HepG2 (cell line): ENCODE measurements around the gene AP4S1. TPM values are rescaled to one million over a fixed set of nuclear protein-coding genes. Genes with fewer than 3 reads are reported as not detected.

Source experiments
- ARHGAP35 ChIP-seq: sonication (generic); formaldehyde crosslinking; IDR thresholded peaks from 2 replicates; pipeline ENCODE4 v1.9.0; 2022; ENCODE audit warnings: mild to moderate bottlenecking, inconsistent platforms, moderate library complexity, missing genetic modification reagents, borderline replicate concordance
- ATF4 ChIP-seq, 2 experiments: fragments of 450-650 bp in 1 of 2; sonication (generic) in 1 of 2; formaldehyde crosslinking; IDR thresholded peaks; 2 replicates each; pipeline versions ENCODE4 v1.5.0 to v1.8.0; 2020 to 2022; ENCODE audit warnings: mild to moderate bottlenecking in 1 of 2, missing genetic modification reagents in 1 of 2
- ATM ChIP-seq: fragments of 450-650 bp; IDR thresholded peaks from 2 replicates; pipeline ENCODE4 v1.7.1; 2017; ENCODE audit warnings: mild to moderate bottlenecking, borderline replicate concordance
- EEA1 ChIP-seq: sonication (generic); formaldehyde crosslinking; IDR thresholded peaks from 2 replicates; pipeline ENCODE4 v1.5.1; 2020; ENCODE audit warnings: mild to moderate bottlenecking, missing genetic modification reagents, borderline replicate concordance
- IRF1 ChIP-seq: sonication (generic); formaldehyde crosslinking; IDR thresholded peaks from 2 replicates; pipeline ENCODE4 v1.4.0; 2020; ENCODE audit warnings: low read depth, mild to moderate bottlenecking, missing genetic modification reagents
- KAT8 ChIP-seq: IDR thresholded peaks from 2 replicates; pipeline ENCODE4 v1.6.1; 2016; ENCODE audit warnings: missing genetic modification reagents, missing compliant biosample characterization
- MEIS1 ChIP-seq: sonication (generic); formaldehyde crosslinking; IDR thresholded peaks from 2 replicates; pipeline ENCODE4 v1.9.0; 2021; ENCODE audit warnings: mild to moderate bottlenecking, missing genetic modification reagents, moderate library complexity, borderline replicate concordance
- PITX1 ChIP-seq: sonication (generic); formaldehyde crosslinking; IDR thresholded peaks from 2 replicates; pipeline ENCODE4 v1.5.1; 2020; ENCODE audit warnings: mild to moderate bottlenecking, missing genetic modification reagents
- RFX3 ChIP-seq: IDR thresholded peaks from 2 replicates; pipeline ENCODE4 v1.6.1; 2016; ENCODE audit warnings: missing biosample characterization, missing genetic modification reagents
- SOX5 ChIP-seq: IDR thresholded peaks from 2 replicates; pipeline ENCODE4 v1.6.1; 2016; ENCODE audit warnings: borderline replicate concordance
- YEATS4 ChIP-seq: sonication (generic); formaldehyde crosslinking; IDR thresholded peaks from 2 replicates; pipeline ENCODE4 v1.4.0; 2020; ENCODE audit warnings: missing genetic modification reagents, borderline replicate concordance
- ZBTB8A ChIP-seq: sonication (generic); formaldehyde crosslinking; IDR thresholded peaks from 2 replicates; pipeline ENCODE4 v1.4.0; 2020; ENCODE audit warnings: mild to moderate bottlenecking, low read depth, missing genetic modification reagents, borderline replicate concordance
- ZNF224 ChIP-seq: sonication (generic); formaldehyde crosslinking; IDR thresholded peaks from 2 replicates; pipeline ENCODE4 v1.5.0; 2020; ENCODE audit warnings: mild to moderate bottlenecking, missing genetic modification reagents
- ZNF296 ChIP-seq: sonication (generic); formaldehyde crosslinking; conservative IDR thresholded peaks from 2 replicates; pipeline ENCODE4 v1.5.0; 2020; ENCODE audit warnings: mild to moderate bottlenecking, missing genetic modification reagents
- ZNF407 ChIP-seq: sonication (generic); formaldehyde crosslinking; IDR thresholded peaks from one replicate; pipeline ENCODE4 v1.5.1; 2020; ENCODE audit warnings: mild to moderate bottlenecking, missing genetic modification reagents; ENCODE audit errors: not compliant biosample characterization
- ZNF549 ChIP-seq: sonication (generic); formaldehyde crosslinking; IDR thresholded peaks from 2 replicates; pipeline ENCODE4 v1.5.0; 2020; ENCODE audit warnings: missing genetic modification reagents
- ZNF749 ChIP-seq: sonication (generic); formaldehyde crosslinking; IDR thresholded peaks from 2 replicates; pipeline ENCODE4 v1.8.0; 2022; ENCODE audit warnings: mild to moderate bottlenecking, missing genetic modification reagents, moderate library complexity, borderline replicate concordance
- polyA plus RNA-seq, 8 experiments: library from polyadenylated mRNA; depleted of rRNA in 3 of 8; stranded (reverse) in 7 of 8; unstranded in 1 of 8; fragments of >200 nt; fragmentation: Illumina TruSeq in 4 of 8; extraction: Trizol in 4 of 8; gene quantifications; 2 replicates each; pipeline versions ENCODE4 v1.2.1 to v1.2.3, GENCODE V29; 2011 to 2016; ENCODE audit warnings: low read depth in 4 of 8, missing spikeins in 1 of 8, mixed read lengths in 1 of 8; ENCODE audit not compliant: insufficient read depth in 1 of 8
- total RNA-seq, 5 experiments: library from RNA; depleted of rRNA; stranded (reverse); fragments of >200 nt; fragmentation: Illumina TruSeq; extraction: Trizol; gene quantifications; 2 replicates each; pipeline ENCODE4 v1.2.3, GENCODE V29; 2016; ENCODE audit warnings: low read depth in 1 of 5

The AP4S1 gene
- total and polyA plus RNA-seq, 2 of the 13 experiments (the other 11 are each of a cell fraction or from before 2014, with no cell fraction given) = 3.9 to 21.1 TPM

GRCh38 chr14:31090883-31091764 lies 65.7 kb downstream of the AP4S1 start (continued):
- TF ChIP-seq IRF1 (peak; percentile 36; the same call in 1 of the 2 replicates), ZNF749 (CRISPR knock-in tag) (no peak; the same call in 1 of the 2 replicates), RFX3 (CRISPR knock-in tag) (no peak), ZNF407 (CRISPR knock-in tag) (no peak), SOX5 (peak; percentile 52), ATF4 (CRISPR knock-in tag; IDR thresholded peaks at IDR 0.05) (peak in 1 of 2 experiments; percentile 52; a peak in 1 of 4 replicates), PITX1 (CRISPR knock-in tag) (peak; percentile 80; the same call in 1 of the 2 replicates), MEIS1 (CRISPR knock-in tag) (peak; percentile 54), ZBTB8A (CRISPR knock-in tag) (no peak), ZNF224 (CRISPR knock-in tag) (0 out of 2 replicates have a peak, but pooled peaks have one; percentile 32), KAT8 (peak; percentile 75), ATM (no peak), YEATS4 (peak; percentile 49; the same call in 1 of the 2 replicates), ARHGAP35 (CRISPR knock-in tag) (no peak), EEA1 (CRISPR knock-in tag) (no peak), ZNF296 (CRISPR knock-in tag) (no peak), ZNF549 (CRISPR knock-in tag) (no peak)
